ENCODE data around the gene PIANP.

DNA sequence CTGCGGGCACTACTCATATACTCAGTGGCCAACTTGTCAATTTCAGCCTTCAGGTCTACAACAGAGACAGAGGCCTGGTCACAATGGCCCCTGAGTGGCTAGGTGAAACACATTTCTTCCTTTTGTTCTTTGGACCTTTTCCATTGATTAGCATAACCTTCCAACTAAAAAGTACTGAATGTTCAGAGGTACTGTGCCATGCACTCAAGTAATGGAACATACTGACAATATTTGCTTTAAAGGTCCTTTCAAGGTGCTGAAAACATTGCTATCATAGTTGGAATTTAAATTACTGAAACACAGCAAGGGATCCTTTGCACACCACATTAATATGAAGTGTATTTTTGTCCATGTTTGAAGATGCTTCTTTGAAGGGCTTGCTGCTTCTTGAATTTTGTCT is 47.3 kb downstream of the PIANP start:
- TF ChIP-seq, protein P1, sequence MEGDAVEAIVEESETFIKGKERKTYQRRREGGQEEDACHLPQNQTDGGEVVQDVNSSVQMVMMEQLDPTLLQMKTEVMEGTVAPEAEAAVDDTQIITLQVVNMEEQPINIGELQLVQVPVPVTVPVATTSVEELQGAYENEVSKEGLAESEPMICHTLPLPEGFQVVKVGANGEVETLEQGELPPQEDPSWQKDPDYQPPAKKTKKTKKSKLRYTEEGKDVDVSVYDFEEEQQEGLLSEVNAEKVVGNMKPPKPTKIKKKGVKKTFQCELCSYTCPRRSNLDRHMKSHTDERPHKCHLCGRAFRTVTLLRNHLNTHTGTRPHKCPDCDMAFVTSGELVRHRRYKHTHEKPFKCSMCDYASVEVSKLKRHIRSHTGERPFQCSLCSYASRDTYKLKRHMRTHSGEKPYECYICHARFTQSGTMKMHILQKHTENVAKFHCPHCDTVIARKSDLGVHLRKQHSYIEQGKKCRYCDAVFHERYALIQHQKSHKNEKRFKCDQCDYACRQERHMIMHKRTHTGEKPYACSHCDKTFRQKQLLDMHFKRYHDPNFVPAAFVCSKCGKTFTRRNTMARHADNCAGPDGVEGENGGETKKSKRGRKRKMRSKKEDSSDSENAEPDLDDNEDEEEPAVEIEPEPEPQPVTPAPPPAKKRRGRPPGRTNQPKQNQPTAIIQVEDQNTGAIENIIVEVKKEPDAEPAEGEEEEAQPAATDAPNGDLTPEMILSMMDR (IDR thresholded peaks at IDR 0.05): no peak
- TF ChIP-seq POLR2AphosphoS5 (IDR thresholded peaks at IDR 0.05; ENCODE audit: insufficient read depth in 1 of 2, low read depth in 1 of 2): no peak

Data from vagina (tissue), 2 donors.